HG03175 (cell line): ENCODE results near the gene POLR2C.

Source experiments
- ATAC-seq: cut with Tn5 transposase; IDR thresholded peaks from one replicate; pipeline ENCODE4 v1.9.1; 2021; ENCODE audit warnings: mild to moderate bottlenecking, moderate library complexity; ENCODE audit not compliant: unreplicated experiment

Gene POLR2C

DNA sequence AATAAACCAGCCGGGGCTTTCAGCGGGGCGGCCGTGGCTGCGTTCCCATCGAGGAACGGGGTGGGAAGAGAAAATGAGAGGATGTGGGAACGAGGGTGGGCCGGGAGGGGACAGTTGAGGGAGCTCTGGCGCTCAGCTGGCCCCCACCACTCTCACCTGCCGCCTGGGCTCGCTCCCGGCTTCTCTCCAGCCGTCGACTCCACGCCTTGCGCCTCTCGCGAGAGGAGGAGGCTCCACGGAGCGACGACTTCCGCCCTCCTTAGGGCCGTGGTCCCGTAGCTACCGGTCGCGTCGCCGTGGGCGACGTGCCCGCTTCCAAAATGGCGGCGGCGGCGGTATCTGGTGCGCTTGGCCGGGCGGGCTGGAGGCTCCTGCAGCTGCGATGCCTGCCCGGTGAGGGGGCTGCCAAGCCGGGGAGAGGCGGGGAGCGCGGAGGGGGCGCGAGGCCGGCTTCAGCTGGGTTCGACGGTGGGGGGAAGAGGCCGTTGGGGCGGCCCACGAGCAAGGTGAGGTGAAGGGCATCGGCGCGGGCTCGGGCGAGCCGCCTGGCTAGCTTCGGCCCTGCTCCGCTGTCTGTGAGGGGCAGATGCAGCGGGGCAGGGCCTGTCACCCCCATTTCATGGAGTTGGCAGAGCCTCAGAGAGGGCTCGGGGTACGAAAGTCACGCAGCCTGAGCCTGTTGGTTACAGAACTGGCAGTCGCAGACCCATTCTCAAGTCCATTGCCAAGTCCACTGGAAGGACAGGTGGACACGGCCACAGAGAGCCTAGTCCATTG lies 15.1 kb upstream of the POLR2C start, which contains the start of the genes CIAPIN1 and COQ9:
Gene CIAPIN1 (minus strand): TSS at position 200 of the 777 bp plus-strand sequence. CDS start 6,457 bp downstream, outside the sequence.
Gene COQ9 (plus strand): TSS at position 294 of the 777 bp plus-strand sequence. CDS start 27 bp downstream, at position 321.
- peak; percentile 97 for ATAC-seq

DNA sequence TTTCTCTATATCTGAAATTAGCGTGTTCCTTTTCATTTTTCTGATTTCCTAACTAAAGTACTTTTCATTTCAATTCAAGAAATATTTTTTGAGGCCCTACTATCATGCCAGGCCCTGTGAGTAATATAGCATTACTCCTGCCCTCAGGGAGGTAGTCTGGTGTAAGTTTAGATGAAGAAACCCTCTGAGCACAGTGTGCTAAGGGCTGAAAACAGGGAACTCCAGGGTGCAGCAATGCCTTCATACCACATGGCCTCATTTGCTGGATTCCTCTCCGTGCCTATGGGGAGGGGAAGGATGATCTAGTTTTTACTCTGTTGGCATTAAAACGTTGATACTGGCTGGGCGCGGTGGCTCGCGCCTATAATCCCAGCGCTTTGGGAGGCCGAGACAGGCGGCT lies 10.5 kb upstream of the POLR2C start:
- ATAC-seq = no peak

DNA sequence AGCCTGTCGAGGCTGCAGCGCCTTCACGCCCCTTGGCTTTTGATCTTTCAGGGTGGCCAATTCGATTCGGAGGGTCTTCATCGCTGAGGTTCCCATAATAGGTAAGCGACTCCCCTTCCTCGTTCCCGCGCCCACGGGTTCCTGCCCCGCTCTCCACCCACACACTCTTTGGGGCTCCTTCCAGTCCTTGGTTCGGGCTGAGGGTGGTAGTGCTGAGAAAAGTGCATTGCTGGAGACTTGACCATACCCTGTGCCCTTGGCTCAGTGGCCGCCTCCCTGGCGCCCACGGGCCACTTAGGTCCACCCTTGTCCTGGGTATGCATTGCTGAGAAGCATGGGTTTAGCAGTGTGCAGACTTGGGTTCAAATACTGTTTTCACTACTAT lies 491 bp downstream of the POLR2C start:
- no peak for ATAC-seq

DNA sequence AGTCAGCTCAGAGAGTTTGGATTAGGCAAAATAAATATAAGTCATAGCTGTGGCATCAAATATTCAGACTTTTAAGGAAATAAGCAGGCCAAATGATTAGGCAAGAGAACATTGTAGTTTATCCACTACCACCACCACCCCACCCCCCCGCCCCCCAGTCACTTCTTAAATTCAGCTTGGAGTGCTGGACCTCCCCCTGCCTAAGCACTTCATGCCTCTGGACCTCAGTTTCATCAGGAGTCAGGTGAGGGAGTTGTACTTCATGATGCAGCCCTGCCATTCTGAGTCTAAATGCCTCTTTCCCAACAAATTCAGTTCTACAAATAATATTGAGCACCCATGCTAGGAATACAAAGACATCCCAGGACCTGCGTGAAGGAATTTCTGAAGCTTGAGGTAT lies 2.0 kb downstream of the POLR2C start:
- no peak for ATAC-seq

DNA sequence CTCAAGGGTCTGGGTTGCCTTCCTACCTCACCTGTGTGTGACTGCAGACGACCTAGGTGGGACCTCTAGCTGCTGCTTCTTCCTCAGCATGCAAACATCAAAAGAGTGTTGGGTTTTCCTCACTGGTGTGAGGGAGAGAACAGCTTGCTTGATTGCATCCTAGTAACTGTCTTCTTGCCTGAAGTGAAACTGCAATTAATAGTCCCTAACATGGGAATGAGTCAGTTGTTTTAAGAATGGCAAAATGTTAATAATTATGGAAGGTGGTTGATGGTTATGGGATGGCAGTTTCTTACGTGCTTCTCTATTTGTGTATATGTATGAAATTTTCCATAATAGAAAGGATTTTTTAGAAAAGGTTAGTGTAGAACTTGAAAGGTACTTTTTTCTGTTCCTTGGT lies 5.9 kb downstream of the POLR2C start:
- no peak for ATAC-seq

DNA sequence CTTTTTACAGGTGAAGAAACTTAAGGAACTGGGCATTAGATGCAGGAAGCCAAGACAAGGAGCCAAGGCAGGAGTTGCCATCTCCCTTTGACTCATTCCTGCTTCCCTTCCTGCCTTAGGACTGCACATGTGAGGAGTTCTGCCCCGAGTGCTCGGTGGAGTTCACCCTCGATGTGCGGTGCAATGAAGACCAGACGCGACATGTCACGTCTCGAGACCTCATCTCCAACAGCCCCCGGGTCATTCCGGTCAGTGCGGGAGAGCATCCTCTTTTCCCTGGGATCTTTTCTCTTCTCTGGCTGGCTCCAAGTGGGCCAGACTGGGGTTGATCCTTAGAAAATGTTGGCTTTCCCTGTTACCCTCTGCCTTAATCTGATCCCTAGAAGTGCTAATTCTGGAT lies 6.6 kb downstream of the POLR2C start:
- ATAC-seq = no peak

DNA sequence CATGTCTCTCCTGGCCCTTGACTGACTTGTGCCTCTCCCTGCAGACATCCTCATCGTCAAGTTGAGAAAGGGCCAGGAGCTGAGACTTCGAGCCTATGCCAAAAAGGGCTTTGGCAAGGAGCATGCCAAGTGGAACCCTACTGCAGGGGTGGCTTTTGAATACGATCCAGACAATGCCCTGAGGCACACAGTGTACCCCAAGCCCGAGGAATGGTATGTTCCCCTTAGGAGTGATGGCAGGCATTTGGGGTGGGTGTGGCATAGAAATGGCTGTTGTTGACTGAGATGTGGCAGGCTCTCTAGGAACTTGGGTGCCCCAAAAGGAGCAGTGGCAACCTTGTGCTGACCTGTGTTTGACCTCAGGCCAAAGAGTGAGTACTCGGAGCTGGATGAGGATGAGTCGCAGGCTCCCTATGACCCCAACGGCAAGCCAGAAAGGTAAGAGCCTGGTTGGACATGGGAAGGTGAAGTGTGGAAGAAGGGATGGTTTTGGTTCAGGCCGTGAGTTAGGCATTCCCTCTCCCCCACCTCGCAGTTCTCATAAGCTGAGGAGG lies 7.5 kb downstream of the POLR2C start:
- no peak for ATAC-seq

DNA sequence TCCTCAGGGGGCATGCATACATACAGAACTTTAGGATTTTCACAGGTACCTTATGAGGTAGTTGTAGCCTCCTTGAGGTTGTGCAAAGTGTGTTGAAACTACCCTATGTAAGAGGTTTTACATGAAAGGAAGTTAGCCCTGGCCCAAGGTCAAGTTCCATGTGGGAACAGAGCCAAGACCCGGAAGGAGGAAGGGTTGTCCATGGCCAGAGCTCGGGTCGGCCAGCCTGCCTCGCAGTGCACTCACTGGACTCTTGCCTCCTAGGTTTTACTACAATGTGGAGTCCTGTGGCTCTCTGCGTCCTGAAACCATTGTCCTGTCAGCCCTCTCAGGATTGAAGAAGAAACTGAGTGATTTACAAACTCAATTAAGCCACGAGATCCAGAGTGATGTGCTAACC lies 8.2 kb downstream of the POLR2C start:
- no peak for ATAC-seq

DNA sequence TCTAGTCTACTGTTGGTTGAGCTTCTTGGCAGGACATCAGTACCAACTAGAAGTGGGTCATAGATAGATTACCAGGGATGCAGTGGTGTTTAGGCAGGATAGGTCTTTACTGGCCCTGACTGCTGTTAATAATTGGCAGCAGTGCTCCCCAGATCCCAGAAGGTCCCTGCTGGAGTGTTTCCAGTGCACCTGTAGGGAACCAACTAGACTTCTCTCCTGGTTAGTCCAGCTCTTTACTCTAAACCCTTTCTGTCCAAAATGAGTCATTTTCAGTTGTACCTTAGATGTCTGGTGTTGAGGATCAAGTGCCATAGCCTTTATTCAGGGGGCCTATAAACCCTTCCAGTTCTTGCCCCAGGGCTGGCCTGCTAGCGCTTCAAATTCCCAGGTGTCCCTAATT lies 8.7 kb downstream of the POLR2C start:
- no peak for ATAC-seq

DNA sequence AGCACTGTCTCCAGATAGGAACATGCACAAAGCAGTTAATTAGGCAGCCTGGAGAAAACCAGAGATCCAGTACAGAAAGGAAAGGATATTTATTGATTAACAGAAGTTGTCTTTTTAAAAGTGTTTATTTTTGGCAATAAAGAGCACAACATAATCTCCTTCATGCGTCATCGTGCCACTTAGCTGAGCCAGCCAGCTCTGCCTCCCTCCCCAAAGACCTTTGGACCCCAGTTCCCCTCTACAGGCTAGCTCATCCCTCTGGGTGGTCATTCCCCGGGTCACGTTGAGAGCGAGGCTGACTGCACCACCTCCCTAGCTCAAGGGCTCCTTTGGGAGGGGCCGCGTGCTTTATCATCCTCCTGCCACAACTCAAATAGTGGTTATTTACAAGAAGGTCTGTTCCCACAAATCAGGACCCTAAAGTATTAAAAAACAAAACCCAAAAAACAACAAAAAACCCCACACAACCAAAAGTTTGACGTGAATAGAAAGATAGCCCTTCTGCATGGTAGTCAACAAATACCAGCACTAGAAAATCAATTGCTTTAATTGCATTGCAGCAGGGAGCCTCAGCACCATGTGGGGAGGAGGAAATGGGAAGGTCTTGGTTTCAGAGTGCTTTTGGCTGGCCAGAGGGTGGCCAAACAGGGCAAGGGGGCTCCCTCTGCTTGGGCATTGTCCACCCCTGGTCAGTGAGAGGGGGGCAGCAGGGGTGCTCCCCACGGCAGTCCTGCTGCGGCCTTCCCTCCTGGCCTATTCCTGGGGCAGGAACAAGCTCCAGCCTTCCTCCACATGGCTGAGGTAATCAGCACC lies 9.6 kb downstream of the POLR2C start:
- no peak for ATAC-seq

DNA sequence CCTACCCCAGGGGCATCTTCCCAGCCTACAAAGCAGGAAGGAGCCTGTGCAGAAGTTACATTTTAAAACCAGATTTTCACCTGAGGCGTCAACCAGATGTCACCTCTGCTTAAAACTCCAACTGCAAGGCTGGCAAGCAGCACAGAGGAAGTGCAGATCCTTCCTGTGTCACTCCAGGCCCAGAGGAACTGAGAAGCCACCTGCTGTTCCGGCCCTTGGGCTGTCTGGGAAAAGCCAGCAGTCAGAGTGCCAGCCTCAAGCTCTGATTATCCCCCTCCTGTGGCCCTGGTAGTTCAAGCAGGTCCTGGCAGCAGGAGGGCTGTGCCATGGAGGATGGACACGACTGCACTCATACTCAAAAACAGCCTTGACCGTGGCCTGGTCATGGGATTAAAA lies 10.2 kb downstream of the POLR2C start:
- ATAC-seq = no peak

DNA sequence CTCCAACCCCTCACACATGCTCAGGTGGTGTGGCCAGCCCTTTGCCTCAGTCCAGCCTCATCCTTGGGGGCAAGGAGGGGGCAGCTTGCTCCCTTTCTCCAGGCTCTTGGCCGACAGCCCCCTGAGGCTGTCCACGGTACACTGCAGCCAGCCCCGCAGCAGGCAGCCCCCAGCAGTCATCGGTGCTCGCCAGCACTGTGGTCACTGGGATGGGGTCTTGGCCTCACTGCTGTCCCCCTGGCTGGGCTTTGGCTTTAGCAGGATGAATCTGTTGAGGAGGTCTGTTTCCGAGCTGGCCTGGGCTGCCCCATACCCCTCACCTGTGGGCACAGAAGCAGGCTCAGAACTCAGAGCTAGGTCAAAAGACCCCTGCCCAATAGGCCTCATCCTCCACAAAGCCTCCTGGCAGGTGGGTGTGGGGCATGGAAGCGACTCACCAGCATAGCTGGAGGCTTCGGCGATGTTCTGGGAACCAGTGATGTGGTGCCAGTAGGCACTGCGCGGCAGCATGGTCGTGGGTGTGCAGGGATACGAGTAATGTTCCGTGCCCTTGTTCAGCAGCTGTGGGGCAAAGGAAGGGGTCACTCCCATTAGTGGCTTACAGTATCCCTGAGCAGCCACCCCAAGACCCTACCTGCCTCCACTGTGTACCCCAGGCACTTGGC lies 10.8 kb downstream of the POLR2C start:
- ATAC-seq = no peak

DNA sequence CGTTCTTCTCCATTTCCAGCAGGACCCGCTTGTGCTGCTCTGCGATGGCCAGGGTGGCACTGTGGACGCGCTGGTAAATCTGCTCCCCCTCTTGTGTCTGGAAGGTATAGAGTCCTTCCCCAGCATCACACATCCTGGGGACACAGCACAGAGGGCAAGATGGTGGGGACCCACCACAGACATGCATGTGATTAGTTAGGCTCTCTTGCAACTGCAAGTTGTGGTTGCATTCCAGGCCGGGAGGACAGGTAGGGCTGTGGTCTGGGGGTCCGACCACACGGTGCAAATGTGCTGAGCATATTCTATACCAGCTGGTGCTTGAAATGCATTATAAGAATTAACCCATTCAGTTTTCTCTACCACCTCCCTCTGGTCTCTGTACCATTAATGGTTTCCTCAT lies 11.4 kb downstream of the POLR2C start:
- ATAC-seq = no peak

DNA sequence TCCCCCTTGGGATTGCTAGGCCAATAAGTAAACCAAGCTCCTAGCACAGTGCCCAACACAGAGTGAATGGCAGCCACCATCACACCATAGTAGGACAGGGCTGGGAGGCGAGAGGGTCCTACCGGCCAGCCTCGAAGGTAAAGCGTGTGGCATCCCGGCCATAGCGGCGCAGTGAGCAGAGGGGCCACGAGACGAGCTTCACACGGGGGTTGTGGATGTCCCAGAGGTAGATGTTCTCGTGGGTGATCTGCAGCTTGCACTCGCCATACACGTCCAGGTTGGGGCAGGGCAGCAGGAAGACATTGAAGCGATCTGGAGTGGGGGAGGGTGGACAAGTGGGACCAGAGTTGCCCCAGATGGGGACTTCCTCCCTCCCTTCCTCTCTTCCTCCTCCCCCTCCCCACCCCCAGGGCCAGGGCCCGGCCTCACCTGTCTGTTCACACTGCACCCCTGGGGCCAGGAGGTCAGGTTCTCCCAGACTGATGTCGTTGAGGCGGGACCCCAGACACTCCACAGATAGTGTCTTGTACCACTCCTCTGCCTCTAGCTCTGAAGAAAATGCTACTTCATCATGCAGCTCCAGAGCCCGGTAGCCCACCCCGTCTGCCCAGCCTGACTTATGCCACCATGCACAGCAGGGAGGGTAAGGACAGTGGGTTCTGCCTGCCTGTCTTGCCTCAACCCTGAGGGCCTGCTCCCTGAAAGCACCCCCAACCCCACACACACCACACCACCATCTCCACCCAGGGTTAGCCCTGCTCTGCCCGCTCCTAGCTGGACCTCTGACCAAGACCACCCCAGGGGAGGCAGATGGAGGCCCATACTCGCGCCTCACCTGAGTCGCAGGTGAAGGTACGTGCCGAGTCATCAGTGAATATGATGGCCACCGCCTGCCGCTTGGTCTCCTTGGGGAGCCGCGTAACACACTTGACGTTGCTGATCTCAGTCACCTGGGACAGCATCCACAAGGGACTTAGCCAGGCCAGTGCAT lies 12.5 kb downstream of the POLR2C start:
- ATAC-seq = no peak

DNA sequence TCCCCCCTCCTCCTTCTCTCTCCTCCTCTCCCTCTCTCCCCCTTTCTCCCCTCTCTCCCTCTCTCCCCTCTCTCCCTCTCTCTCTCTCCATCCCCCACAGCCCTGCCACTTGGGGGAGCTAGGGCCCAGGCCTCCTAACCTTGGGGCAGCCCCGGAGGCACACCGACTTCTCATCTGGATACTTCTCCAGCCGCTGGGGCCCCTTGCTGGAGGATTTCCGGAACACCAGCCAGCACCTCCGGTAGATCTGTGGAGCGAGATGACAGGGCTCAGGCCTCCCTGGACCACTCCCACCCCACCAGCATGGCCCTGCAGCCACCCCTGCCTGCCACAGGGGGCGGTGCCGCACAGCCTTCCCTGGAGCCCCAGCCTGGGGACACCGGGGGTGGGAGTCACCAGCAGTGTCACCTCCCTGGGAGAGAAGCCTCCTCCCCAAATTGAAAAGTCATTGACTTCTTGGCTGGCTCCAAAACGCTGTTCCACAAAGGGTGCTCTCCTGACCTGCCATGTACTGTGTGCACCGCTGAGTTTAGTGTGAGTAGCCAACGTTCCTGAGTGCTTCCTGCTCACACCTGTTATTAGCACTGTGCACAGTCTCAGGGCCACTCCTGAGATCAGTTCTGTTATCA lies 13.3 kb downstream of the POLR2C start:
- peak; percentile 97 for ATAC-seq

DNA sequence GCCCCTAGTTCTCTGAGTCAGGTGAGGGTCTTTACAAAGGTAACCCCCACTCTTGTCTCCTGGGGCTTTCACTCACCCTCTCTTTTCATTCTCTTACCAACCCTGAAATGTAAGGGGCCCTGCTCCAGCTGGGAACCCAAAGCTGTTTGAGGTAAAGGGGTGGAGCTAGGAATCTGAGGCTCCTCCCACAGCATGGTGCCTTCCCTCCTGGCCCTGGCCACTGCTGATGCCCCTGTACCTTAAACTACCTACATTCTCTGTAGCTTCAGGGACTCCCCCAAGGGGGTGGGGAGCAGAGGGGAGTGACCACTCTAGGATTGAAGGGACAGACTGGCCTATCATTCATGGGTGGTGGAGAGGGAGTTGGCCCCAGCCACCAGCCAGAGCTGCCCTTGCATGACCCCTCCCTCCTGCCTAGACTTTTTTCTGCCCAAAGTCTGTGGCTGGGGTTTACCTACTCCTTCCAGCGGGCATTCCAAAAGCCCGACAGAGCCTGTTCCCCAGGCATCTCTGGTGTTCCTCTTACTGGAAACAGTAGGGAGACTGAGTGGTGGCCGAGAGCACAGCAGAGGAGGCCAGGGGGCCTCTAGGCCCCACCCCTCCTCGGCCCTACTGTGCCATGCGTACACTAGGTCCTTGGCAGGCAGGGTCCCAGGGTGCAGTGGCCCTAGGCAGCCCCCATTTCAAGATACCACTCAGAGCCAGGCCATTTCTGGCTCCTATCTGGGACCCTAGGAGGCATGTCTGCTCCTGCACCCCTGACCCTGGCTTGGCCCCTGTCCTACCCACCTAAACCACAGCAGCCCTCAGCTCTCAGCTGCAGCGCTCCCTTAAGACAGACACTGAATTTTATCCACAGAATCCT lies 14.3 kb downstream of the POLR2C start:
- no peak for ATAC-seq

DNA sequence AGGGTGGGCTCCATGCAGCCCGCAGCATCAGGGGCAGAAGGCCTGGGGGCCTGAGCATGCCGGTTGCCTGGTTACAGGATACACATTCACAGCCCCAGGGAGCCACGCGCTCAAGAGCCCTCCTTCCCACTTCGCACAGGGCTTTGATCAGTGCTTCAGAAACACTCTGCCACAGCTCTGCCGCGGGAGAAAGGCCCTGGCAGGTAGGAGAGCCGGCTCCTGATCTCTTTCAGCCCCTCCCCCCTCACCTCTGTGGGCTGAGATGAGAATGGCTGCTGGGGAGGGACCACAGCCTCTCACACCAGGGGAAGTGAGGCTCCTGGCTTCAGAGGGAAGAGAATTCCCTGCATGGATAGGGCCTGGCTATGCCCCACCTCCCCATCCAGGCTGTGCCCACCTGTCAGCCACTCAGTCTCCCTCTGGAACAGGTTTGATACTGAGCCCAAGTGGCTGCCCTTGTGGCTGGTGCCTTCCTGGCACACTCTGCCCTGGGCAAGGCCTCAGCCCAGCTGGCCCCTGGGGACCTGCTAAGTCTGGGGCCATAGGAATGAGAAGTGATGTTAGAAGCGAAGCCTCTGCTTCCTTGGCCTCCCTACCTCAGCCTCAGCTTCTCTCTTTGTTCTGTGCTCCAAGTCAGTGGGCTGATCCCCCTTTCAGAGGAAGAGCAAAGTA lies 15.2 kb downstream of the POLR2C start:
- no peak for ATAC-seq
